Activated CD8-positive, alpha-beta memory T cell treated with anti-CD3 and anti-CD28 coated beads, Interleukin-2, amount 10 ng/mL, durations not matched to agents 7 days and 5 days (primary cell): Measurements from ENCODE around the gene MTMR12. TPM values are rescaled to one million over a fixed set of nuclear protein-coding genes. Genes with fewer than 3 reads are reported as not detected.
"Not testable (repeated sequence)": the region's sequence is repeated elsewhere in the genome, so short reads cannot be mapped to it uniquely, and the experiment has no call there.

Experiments
- ATAC-seq: fragments of 150-1000 bp; cut with Tn5 transposase; one replicate; pipeline ENCODE4 v1.10.0; 2021; ENCODE audit warnings: moderate library complexity
- CTCF ChIA-PET: fragments of 350-600 bp; sonication (Branson Sonifier 250); formaldehyde crosslinking; loops from one replicate; lab custom pipeline; 2021; ENCODE audit warnings: antibody characterized with exemption; lab: Charles Lee
- DNase-seq: peaks from one replicate; pipeline ENCODE4 v3.0.0-alpha.2; 2020
- H3K27ac Mint-ChIP-seq: one replicate; pipeline ENCODE4 v1.8.0; 2021; ENCODE audit warnings: mild to moderate bottlenecking, mixed read lengths
- H3K27me3 Mint-ChIP-seq: one replicate; pipeline ENCODE4 v1.8.0; 2021; ENCODE audit warnings: mixed read lengths
- H3K36me3 Mint-ChIP-seq: one replicate; pipeline ENCODE4 v1.8.0; 2021; ENCODE audit warnings: mild to moderate bottlenecking, mixed read lengths
- H3K4me1 Mint-ChIP-seq: one replicate; pipeline ENCODE4 v1.8.0; 2021; ENCODE audit warnings: mixed read lengths
- H3K4me3 Mint-ChIP-seq: one replicate; pipeline ENCODE4 v1.8.0; 2021; ENCODE audit warnings: mild to moderate bottlenecking, moderate library complexity, mixed read lengths
- H3K9me3 Mint-ChIP-seq: one replicate; pipeline ENCODE4 v1.8.0; 2022; ENCODE audit warnings: low read depth, mixed read lengths
- total RNA-seq, 2 experiments: library from RNA; stranded (reverse); gene quantifications; one replicate each; pipeline ENCODE4 v1.2.3, GENCODE V29; 2021

Gene MTMR12
- total RNA-seq, 2 experiments from 2014 or later, result 23.3 to 26.6 TPM

DNA sequence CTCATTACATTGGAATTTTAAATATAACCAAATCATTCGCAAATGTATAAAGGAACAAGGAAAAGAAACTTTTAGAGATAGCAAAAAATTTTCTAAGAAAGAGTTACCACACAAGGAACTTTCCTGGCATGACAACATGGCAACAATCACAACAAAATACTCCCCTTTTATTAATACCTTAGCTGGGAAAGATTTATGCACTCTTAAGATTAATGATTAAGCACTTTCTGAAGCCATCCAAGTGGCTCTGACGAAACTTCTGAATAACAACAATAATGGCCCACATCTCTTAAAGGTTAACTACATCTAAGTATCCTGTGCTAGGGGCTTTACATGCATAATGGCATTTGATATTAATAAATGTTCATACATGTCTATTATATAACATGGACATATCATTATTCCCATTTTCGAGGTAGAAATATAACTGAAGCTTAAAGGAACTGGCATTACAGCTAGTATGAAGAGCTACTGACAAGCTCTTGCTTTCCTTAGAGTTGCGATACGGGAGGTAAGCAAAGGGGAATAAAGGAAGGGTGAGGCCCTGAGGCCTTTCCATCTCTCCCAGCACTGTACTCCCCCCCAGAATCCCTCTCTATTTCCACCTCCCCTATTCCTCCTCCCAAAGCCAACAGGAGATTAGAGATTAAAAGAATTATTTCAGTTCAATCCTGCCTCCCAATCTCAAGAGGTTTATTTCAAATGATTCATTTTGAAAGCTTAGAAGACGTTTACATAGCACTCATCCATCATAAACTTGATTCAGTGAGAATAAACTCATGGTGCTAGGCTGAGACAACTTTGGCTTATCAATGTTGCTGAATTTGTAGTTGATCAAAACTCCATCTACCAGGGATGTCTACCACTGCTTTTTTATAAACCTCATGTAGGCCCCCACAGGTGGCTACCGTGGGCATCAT lies 9.6 kb downstream of the MTMR12 start:
- DNase-seq (no peak), ATAC-seq (no peak)
- CTCF ChIA-PET, result no interaction called here
- Mint-ChIP-seq H3K36me3 (peaks cover 6% of the 10 kb centered on the region), H3K4me3 (no peak overlapping the region), H3K4me1 (peaks cover 32% of the 10 kb centered on the region), H3K27ac (no peak overlapping the region), H3K27me3 (no peaks in the 10 kb centered on the region), H3K9me3 (no peaks in the 10 kb centered on the region)

DNA sequence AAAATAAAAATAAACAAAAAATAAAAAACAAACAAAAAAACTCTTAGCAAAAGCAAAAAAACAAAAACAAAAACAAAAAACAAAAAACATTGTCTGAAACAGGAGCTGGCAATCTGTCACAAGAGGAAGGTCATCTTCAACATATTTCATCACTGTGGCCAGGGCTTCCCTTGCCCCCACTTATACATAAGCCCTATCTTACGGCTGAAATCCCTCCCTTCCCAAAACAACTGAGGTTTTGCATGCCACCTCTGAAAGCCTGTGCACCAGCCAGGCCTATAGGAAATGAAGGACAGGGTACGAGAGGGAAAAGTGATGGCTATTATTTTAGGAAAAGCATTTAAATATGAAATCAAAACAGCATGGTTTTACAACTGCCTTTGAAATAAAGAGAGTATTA lies 10.8 kb downstream of the MTMR12 start:
- ATAC-seq, result no peak
- Mint-ChIP-seq H3K27ac (no peak overlapping the region), H3K36me3 (peaks cover 9% of the 10 kb centered on the region), H3K4me3 (no peak overlapping the region), H3K4me1 (peaks cover 42% of the 10 kb centered on the region), H3K9me3 (no peaks in the 10 kb centered on the region), H3K27me3 (no peaks in the 10 kb centered on the region)
- DNase-seq, result no peak
- CTCF ChIA-PET, result no interaction called here

DNA sequence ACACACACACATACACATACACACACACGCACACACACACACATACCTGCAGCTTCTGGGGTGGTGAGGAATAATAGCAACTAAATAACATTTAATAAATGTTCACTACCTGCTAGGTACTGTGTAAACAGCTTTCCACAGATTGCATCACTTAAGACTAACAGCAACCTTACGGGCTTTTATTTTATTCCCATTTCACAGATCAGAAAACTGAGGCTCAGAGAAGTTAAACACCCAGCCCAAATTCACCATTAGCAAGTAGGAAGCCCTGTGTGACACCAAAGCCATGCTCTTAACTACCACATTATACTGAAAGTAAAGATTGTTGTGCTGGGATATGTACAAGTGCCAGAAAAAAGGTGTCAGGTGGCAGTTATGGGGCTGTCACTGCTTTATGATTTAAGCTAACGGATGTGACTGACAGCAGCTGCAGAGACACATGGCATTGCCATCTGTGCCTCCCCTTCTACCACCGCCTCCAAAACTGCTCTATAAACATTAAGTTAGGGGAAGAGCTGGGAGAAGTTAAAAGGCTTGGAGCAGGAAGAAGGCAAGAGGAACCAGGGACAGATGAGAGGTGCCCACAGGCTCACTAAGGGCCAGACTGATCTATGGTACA lies 13.6 kb downstream of the MTMR12 start:
- Mint-ChIP-seq H3K9me3 (no peaks in the 10 kb centered on the region), H3K4me1 (peaks cover 36% of the 10 kb centered on the region), H3K27me3 (no peaks in the 10 kb centered on the region), H3K4me3 (no peak overlapping the region), H3K27ac (no peak overlapping the region), H3K36me3 (peaks cover 27% of the 10 kb centered on the region)
- no peak for ATAC-seq
- DNase-seq, result no peak
- CTCF ChIA-PET, result interaction anchor here (0.7 kb wide), 1 partner anchor 110 kb away, joined by 3 read pairs; no protein-coding TSS in a partner anchor

DNA sequence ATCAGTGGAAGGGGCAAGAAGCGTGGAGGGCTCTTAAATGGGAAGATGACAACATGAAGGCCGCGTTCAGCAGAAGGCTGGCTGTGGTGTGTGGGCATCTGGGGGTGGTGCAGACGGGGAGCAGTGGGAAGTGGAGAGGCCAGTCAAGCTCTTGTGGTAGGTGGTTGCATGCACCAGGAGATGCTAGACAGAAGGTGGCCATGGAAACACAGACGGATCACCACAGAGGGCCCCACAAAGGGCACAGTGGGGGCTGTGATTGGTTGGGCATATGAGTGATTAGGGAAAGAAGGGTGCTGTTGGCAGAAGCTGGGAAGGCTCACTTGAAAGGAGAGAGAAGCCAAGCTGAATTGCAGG lies 14.7 kb downstream of the MTMR12 start:
- no peak for DNase-seq
- H3K27me3 Mint-ChIP-seq, result no peaks in the 10 kb centered on the region
- H3K9me3 Mint-ChIP-seq, result no peaks in the 10 kb centered on the region
- peak; percentile 71 for ATAC-seq
- H3K27ac Mint-ChIP-seq, result no peak overlapping the region
- peaks cover 36% of the 10 kb centered on the region for H3K36me3 Mint-ChIP-seq
- H3K4me1 Mint-ChIP-seq, result peaks cover 29% of the 10 kb centered on the region
- CTCF ChIA-PET, result interaction anchor here (0.7 kb wide), 1 partner anchor 66 kb away, joined by 3 read pairs; no protein-coding TSS in a partner anchor
- H3K4me3 Mint-ChIP-seq, result no peak overlapping the region

DNA sequence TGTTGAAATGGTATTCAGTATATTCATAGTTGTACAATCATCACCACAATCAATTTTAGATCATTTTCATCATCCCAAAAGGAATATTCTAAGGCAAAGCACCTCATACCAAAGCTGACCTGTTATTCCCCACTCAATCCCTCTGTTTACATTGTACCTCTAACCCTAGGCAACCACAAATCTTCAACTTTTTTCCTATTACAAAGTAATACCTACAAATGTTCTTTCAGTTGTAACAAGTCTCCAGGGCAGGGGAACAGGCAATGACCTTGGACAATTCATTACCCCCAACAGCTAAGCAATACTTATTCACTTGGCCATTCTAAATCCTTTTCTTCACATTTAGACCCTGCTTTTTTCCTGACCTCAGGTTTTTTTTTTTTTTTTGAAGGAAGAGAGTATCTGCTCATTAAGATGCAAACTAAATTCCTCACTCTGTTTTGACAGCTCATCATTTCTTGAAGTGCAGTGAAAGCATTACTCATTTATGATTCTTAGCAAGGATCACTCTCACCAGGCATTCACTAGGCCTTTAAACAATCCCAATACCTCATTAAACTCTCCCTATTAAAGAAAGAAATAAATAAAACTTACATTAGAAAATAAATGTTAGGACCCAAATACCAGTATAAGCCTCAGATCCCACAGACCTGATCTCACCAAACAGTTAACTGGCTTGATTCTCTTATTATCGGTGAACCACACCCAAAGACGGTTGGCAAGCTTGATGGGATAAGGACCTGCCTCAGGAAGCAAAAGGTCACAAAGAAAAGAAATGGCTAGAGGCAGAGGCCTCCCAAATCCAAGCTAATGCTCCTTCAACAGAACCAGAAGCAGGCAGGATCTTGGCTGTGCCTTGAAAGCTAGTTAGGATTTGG lies 15.3 kb downstream of the MTMR12 start:
- Mint-ChIP-seq H3K4me3 (no peak overlapping the region), H3K27me3 (no peaks in the 10 kb centered on the region), H3K9me3 (no peaks in the 10 kb centered on the region), H3K4me1 (peaks cover 29% of the 10 kb centered on the region), H3K36me3 (peaks cover 42% of the 10 kb centered on the region), H3K27ac (no peak overlapping the region)
- no peak for ATAC-seq
- CTCF ChIA-PET, result interaction anchor here (0.7 to 0.8 kb wide), 2 partner anchors 34 to 65 kb away, joined by 3 read pairs; no protein-coding TSS in a partner anchor
- DNase-seq, result no peak

DNA sequence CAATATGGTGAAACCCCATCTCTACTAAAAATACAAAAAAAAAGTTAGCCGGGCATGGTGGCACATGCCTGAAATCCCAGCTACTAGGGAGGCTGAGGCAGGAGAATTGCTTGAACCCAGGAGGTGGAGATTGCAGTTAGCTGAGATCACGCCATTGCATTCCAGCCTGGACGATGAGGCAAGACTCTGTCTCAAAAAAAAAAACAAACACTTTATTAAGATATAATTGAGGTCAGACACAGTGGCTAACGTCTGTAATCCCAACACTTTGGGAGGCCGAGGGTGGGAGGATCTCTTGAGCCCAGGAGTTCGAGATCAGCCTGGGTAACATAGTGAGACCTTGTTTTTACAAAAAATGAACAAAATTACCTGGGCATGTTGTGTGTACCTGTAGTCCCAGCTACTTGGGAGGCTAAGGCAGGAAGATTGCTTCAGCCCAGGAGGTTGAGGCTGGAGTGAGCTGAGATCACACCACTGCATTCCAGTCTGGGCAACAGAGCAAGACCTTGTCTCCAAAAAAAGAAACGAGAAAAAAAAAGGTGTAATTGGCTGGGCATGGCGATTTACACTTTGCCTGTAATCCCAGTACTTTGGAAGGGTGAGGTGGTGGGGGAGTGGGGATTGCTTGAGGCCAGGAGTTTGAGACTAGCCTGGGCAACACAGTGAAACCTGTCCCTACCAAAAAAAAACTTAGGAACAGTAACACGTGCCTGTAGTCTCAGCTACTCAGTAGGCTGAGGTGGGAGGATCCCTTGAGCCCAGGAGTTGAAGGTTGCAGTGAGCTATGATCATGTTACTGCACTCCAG lies 16.6 kb downstream of the MTMR12 start:
- not testable (repeated sequence) for ATAC-seq, H3K9me3 Mint-ChIP-seq, H3K4me3 Mint-ChIP-seq, H3K27me3 Mint-ChIP-seq, DNase-seq, H3K27ac Mint-ChIP-seq
- Mint-ChIP-seq H3K36me3 (peaks cover 50% of the 10 kb centered on the region), H3K4me1 (peaks cover 32% of the 10 kb centered on the region)
- CTCF ChIA-PET, result interaction anchor here (1.1 kb wide), 1 partner anchor 63 kb away, joined by 4 read pairs; no protein-coding TSS in a partner anchor

DNA sequence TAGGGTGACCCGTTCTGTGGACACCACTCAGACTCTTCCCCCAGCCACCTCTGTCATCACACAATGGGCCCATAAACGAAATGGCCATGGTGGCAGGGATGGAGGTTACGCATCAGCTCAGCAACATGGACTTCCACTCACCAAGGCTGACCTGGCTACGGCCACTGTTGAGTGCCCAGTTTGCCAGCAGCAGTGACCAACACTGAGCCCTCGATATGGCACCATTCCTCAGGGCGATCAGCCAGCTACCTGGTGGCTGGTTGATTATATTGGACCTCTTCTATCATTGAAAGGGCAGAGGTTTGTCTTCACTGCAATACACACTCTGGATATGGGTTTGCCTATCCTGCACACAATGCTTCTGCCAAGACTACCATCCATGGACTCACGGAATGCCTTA lies 21.1 kb downstream of the MTMR12 start:
- Mint-ChIP-seq H3K4me1 (peaks cover 9% of the 10 kb centered on the region), H3K27me3 (no peaks in the 10 kb centered on the region), H3K9me3 (no peaks in the 10 kb centered on the region), H3K4me3 (no peak overlapping the region), H3K27ac (no peak overlapping the region), H3K36me3 (peaks cover 62% of the 10 kb centered on the region)
- no peak for DNase-seq
- ATAC-seq, result no peak
- CTCF ChIA-PET, result no interaction called here

DNA sequence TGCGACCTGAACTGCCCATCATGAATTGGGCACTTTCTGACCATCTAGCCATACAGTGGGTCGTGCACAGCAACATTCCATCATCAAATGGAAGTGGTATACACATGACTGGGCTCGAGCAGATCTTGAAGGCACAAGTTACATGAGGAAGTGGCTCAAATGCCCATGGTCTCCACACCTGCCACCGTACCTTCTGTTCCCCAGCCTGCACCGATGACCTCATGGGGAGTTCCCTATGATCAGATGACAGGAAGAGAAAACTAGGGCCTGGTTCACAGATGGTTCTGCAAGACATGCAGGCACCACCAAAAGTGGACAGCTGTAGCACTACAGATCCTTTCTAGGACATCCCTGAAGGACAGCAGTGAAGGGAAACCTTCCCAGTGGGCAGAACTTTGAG lies 21.8 kb downstream of the MTMR12 start:
- Mint-ChIP-seq H3K36me3 (peaks cover 56% of the 10 kb centered on the region), H3K27ac (no peak overlapping the region), H3K4me1 (peaks cover 9% of the 10 kb centered on the region), H3K4me3 (no peak overlapping the region), H3K27me3 (no peaks in the 10 kb centered on the region), H3K9me3 (no peaks in the 10 kb centered on the region)
- no peak for ATAC-seq
- DNase-seq, result no peak
- CTCF ChIA-PET, result no interaction called here

DNA sequence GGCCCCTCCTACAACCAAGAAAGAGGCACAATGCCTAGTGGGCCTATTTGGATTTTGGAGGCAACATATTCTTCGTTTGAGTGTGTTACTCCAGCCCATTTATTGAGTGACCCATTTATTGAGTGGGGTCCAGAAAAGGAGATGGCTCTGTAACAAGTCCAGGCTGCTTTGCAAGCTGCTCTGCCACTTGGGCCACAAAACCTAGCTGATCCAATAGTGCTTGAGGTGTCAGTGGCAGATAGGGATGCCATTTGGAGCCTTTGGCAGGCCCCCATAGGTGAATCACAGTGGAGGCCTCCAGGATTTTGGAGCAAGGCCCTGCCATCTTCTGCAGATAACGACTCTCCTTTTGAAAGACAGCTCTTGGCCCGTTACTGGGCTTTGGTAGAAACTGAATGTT lies 22.2 kb downstream of the MTMR12 start:
- DNase-seq, H3K27ac Mint-ChIP-seq, ATAC-seq, H3K4me3 Mint-ChIP-seq, H3K27me3 Mint-ChIP-seq, H3K9me3 Mint-ChIP-seq, CTCF ChIA-PET: not testable (repeated sequence)
- peaks cover 54% of the 10 kb centered on the region for H3K36me3 Mint-ChIP-seq
- H3K4me1 Mint-ChIP-seq, result peaks cover 11% of the 10 kb centered on the region

DNA sequence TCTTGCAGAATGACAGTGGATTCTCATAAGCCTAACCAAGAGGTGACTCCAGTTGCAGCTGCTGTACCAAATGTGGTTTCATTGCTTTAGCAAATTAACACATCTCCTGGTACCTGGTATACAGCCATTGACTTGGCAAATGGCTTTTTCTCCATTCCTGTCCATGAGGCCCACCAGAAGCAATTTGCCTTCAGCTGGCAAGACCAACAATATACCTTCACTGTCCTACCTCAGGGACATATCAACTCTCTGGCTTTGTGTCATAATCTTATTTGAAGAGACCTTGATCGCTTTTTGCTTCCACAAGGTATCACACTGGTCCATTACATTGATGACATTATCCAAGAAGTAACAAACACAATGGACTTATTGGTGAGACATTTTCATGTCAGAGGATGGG lies 22.8 kb downstream of the MTMR12 start:
- H3K27ac Mint-ChIP-seq, H3K4me3 Mint-ChIP-seq, H3K27me3 Mint-ChIP-seq, DNase-seq, CTCF ChIA-PET, H3K9me3 Mint-ChIP-seq, ATAC-seq: not testable (repeated sequence)
- Mint-ChIP-seq H3K4me1 (peaks cover 12% of the 10 kb centered on the region), H3K36me3 (peaks cover 49% of the 10 kb centered on the region)

DNA sequence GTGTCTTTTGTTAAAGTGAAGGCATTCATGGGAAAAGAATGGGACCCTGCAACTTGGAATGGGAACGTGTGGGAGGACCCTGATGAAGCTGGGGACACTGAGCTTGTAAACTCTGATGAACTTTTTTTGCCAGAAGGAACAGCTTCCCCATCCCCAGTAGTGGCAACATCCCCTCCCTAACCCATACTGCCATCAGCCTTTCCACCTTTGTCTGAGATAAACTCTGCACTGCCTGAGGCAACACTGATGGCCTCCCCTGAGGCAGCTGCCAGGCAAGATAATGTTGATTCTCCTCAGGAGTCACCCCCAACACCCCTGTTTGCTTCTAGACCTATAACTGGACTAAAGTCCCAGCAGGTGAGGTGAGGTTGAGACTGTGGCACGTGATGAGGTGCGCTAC lies 24.6 kb downstream of the MTMR12 start:
- CTCF ChIA-PET, ATAC-seq, H3K27me3 Mint-ChIP-seq, H3K27ac Mint-ChIP-seq, DNase-seq, H3K4me3 Mint-ChIP-seq, H3K9me3 Mint-ChIP-seq: not testable (repeated sequence)
- peaks cover 34% of the 10 kb centered on the region for H3K36me3 Mint-ChIP-seq
- H3K4me1 Mint-ChIP-seq, result peaks cover 20% of the 10 kb centered on the region

DNA sequence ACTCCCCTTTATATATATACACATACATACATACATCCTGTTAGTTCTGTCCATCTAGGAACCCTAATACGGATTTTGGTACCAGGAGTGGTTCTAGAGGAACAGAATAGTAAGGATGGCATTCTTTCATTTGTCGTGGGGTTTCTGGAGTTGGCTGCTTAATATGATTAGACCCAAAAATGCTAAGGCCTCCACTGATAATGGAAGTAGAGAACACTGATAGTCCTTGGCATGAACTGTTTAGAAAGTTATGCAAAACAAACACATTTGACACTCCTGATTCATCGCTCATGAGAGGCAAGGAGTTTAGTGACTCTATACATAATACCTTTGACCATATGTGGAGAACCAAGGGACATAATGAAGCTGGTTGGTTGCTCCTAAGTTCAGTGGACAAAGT lies 25.2 kb downstream of the MTMR12 start:
- H3K4me3 Mint-ChIP-seq, result not testable (repeated sequence)
- Mint-ChIP-seq H3K36me3 (peaks cover 30% of the 10 kb centered on the region), H3K4me1 (peaks cover 25% of the 10 kb centered on the region)

More for the DNA sequence above, 25.2 kb downstream of the MTMR12 start:
- H3K27ac Mint-ChIP-seq, ATAC-seq, DNase-seq, CTCF ChIA-PET, H3K9me3 Mint-ChIP-seq, H3K27me3 Mint-ChIP-seq: not testable (repeated sequence)
